ENCODE measurements around the gene PRKCE.
A peak's percentile ranks its signal among the peaks of the same experiment; 100 is the strongest.

The PRKCE gene

GRCh38 chr2:45979065-45979464 lies 327.6 kb downstream of the PRKCE start:
- no peak for DNase-seq

- DNase-seq, result no peak
Observed at GRCh38 chr2:45980161-45980865, 328.8 kb downstream of the PRKCE start.

DNA sequence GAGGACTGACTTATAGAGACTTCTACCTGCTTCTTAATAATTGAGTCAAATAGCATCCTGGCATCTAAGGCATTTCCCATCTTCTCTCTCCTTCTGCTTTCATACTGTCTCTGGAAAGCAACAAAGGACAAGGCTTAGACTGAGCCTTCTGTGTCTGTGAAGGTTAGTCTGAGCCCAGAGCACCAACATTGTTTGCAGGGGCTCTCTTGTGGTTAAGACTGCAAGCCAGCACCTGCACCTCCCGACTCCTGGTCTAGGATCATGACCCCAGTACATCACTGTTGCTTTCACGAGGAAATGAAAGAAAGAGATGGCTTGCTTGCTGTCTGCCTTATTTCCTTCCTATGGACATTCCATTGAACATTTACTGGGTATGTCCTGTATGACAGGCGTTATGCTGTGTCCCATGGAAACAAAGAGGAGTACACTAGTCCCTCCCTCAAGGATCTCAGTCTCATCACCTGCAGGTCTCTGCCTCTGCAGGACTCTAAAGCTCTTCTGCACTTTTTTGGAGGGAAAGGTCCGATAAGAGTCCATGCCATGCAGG lies 330.0 kb downstream of the PRKCE start:
- DNase-seq, result no peak

DNA sequence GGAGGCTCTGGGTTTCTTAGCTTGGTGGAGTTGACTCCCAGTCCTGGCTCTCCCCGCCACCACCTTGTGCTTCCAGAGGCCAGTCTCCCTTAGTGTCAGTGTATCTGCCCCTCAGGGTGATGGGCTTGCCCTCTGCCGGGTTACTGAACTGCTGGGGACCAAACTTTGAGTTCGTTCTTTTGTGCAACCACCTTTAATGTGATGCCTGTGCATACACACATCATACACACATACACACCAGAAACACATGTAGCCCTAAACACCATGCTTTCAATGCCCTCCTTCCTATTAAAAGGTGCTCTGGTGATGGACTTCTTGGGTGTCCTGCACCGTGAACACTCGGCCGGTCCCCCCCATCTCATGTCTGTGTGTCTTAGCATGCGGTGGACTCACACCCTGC lies 330.6 kb downstream of the PRKCE start:
- DNase-seq, result no peak

- no peak for DNase-seq
Observed at GRCh38 chr2:45983213-45983612, 331.7 kb downstream of the PRKCE start.

DNA sequence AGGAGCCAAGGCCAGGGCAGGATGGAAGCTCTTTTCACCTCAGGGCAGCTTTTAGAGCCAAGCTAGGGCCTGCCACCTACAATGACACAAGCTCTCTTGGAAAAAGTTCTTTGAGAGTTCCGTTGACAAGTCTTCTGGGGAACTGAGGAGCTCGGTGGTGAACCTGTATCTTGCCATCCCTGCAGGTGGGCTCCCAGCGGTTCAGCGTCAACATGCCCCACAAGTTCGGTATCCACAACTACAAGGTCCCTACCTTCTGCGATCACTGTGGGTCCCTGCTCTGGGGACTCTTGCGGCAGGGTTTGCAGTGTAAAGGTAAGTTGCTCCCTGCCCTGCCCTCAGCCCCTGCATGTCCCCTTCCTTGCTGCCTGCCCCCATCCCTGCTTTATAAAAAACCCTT lies 332.9 kb downstream of the PRKCE start:
- DNase-seq, result no peak

DNA sequence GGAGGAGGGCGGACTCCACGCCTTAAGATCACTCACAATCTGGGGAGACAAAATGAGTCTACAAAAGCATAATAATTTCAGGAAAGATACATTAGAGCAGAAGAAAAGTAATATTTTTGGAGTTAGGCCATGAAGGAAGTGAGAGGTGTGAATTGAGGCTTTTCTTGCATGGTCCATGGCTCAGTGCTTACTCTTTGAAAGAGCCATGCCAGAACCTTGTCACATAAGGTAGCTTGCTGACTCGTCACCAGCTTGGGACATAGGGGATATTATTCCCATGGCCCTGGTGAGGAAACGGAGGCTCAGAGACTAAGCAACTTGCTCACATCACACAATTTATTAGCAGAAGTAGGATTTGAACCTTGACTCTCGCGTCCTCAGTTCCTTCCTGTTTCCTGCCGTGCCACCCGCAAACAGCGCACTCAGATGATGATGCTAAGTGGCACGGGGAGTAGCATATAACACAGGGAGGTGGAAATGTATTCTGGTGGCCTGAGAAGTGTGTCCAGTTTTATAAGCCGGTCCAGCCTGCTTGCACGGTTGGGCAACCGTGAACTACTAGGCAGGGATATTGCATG lies 333.5 kb downstream of the PRKCE start:
- no peak for DNase-seq

DNA sequence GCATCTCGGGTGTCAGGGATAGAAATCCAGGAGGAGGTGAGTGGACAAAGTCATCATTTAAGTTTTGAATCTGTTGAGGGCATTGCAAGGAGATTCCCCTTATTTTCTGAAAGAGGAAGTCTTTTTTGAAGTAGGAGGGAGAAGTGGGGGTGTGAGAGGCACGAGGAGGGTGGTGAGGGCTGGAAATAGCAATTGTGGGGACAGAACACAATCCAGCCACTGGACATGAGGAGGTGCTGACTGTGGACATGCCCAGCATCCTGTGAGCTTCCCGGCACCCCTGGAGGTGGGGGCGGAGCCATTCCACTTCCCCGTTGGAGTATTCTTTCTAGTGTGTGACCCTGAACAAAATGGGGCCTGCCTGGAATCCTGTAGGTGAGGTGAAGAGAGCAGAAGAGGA lies 335.0 kb downstream of the PRKCE start:
- no peak for DNase-seq

GRCh38 chr2:45987856-45988255 lies 336.4 kb downstream of the PRKCE start:
- no peak for DNase-seq

- no peak for DNase-seq
Observed at GRCh38 chr2:45988879-45989278, 337.4 kb downstream of the PRKCE start.

DNA sequence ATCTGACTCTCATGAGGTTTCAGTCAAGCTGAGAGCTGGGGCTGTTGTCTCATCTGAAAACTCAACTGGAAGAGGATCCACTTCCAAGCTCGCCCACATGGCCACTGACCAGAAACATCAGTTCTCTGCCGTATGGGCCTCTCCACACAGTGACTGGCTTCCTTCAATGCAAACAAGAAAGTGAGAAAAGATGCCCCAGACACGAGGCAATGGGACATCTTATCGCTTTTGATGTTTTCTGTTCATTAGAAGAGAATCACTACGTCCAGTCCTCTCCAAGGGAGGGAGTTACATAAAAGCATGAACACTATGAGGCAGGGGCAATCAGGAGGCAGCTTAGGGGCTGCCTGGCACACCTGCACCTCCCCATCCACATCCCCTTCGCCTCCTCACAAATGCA lies 338.7 kb downstream of the PRKCE start:
- DNase-seq, result no peak

DNA sequence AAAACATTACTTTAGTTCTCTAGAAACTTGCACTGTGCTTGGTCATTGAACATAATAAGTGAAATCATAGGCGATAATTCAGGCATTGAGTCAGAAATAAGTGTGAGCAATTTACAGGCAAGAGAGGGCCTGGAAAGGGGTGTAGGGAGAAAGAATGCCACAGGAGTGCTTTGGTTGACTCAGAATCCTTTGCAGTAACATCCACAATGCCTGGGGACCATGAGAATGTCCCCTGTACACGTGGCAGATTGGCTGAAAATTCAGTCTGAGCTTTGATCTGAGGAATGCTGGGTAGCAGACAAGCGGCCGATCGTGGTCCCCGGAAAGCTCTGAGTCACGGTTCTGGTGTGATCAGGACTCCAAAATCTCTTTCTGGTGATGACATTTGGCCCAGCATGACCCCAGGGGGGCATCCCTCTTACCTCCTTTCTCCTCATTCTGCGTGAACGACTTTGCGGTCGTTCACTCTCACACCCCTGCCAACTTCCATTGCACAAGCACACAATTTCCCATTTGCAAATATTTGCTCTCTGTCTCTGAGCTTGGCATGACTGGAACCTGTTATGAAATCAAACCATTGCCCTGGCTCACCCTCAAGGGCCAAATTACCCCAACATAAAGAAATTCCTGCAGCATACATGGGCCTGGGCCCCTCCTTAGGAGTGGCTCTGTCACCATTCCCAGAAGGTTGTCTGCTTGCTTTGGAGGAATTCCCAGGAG lies 340.7 kb downstream of the PRKCE start:
- DNase-seq, result no peak

- DNase-seq, result no peak
Observed at GRCh38 chr2:45992741-45993475, 341.4 kb downstream of the PRKCE start.

GRCh38 chr2:45993476-45993991 lies 342.1 kb downstream of the PRKCE start:
- peak; percentile 34 to 55 for DNase-seq

- no peak for DNase-seq
Observed at GRCh38 chr2:45994060-45994459, 342.6 kb downstream of the PRKCE start.

GRCh38 chr2:46000660-46001059 lies 349.2 kb downstream of the PRKCE start:
- DNase-seq, result no peak

DNA sequence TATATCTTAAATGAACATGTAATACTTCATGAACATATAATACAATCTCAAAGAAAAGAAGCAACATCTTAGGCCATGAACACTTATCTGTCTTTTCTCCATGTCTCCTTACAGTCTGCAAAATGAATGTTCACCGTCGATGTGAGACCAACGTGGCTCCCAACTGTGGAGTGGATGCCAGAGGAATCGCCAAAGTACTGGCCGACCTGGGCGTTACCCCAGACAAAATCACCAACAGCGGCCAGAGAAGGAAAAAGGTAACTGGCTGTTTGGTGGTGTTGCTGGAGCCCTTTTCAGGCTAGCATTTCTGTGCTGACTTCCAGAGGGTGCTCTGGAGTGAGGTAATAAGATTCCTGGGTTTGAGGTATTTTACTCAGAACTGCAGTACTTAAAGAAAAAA lies 349.8 kb downstream of the PRKCE start:
- no peak for DNase-seq

DNA sequence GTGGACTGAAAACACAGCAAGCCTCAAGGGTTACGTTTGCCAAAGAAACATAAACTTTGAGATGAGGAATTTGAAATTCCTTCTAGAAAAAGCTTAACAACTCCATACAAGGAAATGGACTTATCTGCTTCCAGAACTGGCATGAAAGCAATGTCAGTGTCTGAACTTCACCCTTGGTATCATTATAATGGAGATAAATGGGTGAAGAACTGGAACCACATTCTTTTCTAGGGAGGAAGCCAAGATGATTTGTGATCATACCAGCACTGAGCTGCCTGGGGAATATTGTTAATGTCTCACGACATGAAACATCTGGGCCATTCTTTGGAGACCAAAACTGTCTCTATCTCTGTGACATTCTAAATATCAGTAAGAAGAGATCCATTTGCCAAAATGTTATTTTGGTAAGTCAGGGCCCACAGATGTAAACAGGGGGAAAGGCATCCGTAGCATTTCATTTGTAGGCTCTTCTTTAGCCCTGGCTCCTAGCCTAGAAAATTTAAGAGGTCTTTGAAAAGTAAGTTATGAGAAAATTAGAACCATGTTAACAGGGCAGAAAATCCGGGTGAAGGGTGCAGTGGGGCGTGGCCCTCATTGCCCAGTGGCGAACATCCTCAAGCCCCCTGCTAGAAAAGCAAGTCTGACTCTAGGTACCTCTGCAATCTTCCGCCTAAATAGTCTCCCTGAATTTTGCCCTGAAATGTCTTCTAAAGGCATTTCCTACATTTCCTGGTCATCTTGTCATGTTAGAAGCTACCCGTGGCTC lies 350.4 kb downstream of the PRKCE start:
- no peak for DNase-seq

GRCh38 chr2:46002507-46002883 lies 351.0 kb downstream of the PRKCE start:
- DNase-seq, result no peak

DNA sequence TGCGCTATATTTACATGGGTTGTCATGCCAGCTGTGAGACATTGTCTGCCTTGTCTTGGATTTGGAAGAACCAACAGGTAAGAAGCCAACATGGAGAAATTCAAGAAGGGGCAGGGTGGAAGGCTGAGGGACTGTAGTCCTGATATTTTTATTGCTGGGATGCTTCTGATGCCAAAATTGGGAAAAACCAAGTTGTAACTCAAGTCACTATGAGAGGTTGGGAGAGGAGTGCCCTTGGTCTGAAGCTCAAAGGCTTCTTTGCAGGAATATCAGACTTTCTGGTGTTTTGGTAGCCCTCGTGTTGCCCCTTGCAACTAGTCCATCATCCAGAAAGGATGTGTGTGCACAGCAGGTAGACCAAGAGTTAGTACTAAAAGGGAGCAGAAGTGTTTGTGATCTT lies 351.5 kb downstream of the PRKCE start:
- no peak for DNase-seq

DNA sequence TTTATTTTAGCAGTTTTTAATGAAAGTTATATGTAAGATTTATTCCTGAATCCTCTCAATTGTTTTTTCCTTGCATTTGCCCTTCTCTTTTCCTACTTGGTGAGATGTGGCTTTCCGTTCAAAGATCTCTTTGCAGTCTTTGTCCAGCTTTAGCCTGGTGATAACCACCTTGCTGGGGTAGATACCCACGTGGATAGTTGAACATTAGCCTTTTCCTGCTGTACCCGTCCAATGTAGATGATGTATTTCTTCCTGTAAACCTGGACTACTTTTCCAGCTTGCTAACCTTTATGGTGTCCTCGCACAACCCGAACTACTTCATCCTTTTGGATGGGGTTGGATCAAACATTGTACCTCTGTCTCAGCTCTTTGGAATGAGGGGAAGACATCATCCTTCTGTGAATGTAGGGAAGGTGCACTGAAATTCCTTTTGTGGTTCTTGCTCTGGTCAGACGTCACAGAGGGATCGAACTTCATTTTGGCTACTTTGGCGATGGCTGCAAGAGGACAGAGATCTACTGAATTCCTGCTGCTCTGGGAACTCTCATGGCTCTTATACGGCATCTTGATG lies 352.5 kb downstream of the PRKCE start:
- DNase-seq, result no peak

DNA sequence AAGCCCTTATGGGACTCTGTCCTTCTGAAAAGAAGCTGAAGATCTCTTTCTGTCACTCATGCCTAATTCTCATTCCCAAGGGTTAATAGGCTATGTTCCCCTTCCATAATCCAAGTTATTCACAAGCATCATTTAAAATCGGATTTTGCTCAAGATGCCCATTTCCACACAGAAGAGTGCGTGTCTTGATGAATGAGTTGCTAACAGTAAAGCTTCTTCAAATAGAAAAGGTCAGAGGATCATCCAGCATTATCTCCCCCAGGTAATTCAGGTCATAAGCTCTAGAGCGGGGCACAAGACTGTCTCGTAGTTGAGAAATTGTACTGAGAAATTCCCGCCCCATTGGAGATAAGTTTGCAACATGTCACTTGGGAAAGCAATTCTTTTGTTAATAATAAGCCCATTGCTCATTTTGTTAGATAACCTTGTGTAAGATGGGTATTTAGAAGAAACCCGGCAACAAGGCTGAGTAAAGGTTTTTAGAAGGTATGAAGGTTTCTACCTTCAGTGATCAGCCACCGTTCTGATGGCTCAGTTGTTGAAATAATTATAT lies 355.1 kb downstream of the PRKCE start:
- no peak for DNase-seq
